ENCODE measurements around the gene EXT2. TPM values are rescaled to one million over a fixed set of nuclear protein-coding genes. Genes with fewer than 3 reads are reported as not detected.
A peak's percentile ranks its signal among the peaks of the same experiment; 100 is the strongest.

The EXT2 gene
- total RNA-seq, 3 donors from 2014 or later: 82.1 to 108 (median 96.9) TPM

DNA sequence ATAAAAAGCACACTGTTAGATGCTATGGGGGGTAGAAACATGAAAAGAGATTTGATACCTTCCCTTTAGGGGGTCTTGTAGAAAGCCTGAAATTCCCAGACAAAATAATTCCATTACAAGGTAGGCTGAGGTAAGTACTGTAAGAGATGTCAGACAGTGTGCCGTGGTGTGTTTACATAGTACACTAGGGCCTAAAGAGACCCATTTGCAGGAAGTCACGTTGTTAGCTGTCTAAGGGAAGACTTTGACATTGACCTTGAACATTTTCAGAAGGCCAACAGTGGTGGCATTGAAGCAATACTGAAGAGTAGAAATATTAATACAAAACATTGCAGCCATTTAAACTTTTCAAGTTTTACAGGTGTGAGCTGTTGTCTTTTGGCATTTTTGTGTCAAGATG lies 30.8 kb downstream of the EXT2 start:
- Histone ChIP-seq H3K4me1 (no peaks in the 10 kb centered on the region), H3K36me3 (peaks cover 4% of the 10 kb centered on the region), H3K9me3 (no peaks in the 10 kb centered on the region), H3K4me3 (no peak overlapping the region), H3K27me3 (no peaks in the 10 kb centered on the region), H3K27ac (no peak overlapping the region)
- no peak for DNase-seq (ENCODE audit: low spot score in 2 of 2)
- intact Hi-C loops (cut with DNase I; ENCODE audit: low total_unique reads): no loop called here
- TF ChIP-seq, protein P1, sequence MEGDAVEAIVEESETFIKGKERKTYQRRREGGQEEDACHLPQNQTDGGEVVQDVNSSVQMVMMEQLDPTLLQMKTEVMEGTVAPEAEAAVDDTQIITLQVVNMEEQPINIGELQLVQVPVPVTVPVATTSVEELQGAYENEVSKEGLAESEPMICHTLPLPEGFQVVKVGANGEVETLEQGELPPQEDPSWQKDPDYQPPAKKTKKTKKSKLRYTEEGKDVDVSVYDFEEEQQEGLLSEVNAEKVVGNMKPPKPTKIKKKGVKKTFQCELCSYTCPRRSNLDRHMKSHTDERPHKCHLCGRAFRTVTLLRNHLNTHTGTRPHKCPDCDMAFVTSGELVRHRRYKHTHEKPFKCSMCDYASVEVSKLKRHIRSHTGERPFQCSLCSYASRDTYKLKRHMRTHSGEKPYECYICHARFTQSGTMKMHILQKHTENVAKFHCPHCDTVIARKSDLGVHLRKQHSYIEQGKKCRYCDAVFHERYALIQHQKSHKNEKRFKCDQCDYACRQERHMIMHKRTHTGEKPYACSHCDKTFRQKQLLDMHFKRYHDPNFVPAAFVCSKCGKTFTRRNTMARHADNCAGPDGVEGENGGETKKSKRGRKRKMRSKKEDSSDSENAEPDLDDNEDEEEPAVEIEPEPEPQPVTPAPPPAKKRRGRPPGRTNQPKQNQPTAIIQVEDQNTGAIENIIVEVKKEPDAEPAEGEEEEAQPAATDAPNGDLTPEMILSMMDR (IDR thresholded peaks at IDR 0.05): no peak
- TF ChIP-seq POLR2A (IDR thresholded peaks at IDR 0.05) (no peak), POLR2AphosphoS5 (IDR thresholded peaks at IDR 0.05) (no peak)

- H3K4me1 ChIP-seq: no peaks in the 10 kb centered on the region
- TF ChIP-seq POLR2A (IDR thresholded peaks at IDR 0.05): no peak
- intact Hi-C loops (cut with DNase I; ENCODE audit: low total_unique reads): no loop called here
- H3K36me3 ChIP-seq: peaks cover 4% of the 10 kb centered on the region
- H3K27ac ChIP-seq: no peak overlapping the region
- H3K27me3 ChIP-seq: no peaks in the 10 kb centered on the region
- no peaks in the 10 kb centered on the region for H3K9me3 ChIP-seq
- H3K4me3 ChIP-seq: no peak overlapping the region
- DNase-seq (ENCODE audit: low spot score in 2 of 2): no peak
These were observed 31.7 kb downstream of the EXT2 start for GRCh38 chr11:44127130-44127529.

DNA sequence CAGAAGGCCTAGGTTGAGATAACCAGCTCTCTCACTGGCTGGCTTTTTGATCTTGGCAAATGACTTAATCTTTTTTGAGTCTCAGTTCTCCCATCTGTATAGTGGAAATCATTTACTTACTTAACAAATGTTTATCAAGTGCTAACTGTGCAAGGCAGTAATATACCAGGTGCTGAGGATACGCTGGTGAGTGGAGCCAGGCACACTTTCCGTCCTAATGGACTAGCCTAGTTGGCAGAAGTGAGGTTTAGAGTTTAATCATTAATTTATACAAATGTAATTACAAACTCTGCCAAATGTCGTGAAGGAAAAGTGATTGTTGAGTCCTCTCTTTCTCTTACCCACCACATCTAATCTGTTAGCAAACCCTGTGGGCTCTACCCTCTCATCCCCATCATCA lies 33.3 kb downstream of the EXT2 start:
- H3K9me3 ChIP-seq: no peaks in the 10 kb centered on the region
- TF ChIP-seq POLR2AphosphoS5 (IDR thresholded peaks at IDR 0.05) (no peak), POLR2A (IDR thresholded peaks at IDR 0.05) (no peak)
- TF ChIP-seq, protein P1 (IDR thresholded peaks at IDR 0.05): no peak
- H3K4me3 ChIP-seq: no peak overlapping the region
- H3K27me3 ChIP-seq: no peaks in the 10 kb centered on the region
- H3K27ac ChIP-seq: no peak overlapping the region
- H3K36me3 ChIP-seq: peaks cover 4% of the 10 kb centered on the region
- DNase-seq (ENCODE audit: low spot score in 2 of 2): no peak
- intact Hi-C loops (cut with DNase I; ENCODE audit: low total_unique reads): no loop called here
- no peaks in the 10 kb centered on the region for H3K4me1 ChIP-seq

- H3K36me3 ChIP-seq: peaks cover 4% of the 10 kb centered on the region
- intact Hi-C loops (cut with DNase I; ENCODE audit: low total_unique reads): no loop called here
- TF ChIP-seq POLR2AphosphoS5 (IDR thresholded peaks at IDR 0.05) (no peak), POLR2A (IDR thresholded peaks at IDR 0.05) (no peak)
- TF ChIP-seq, protein P1 (IDR thresholded peaks at IDR 0.05): no peak
- DNase-seq (ENCODE audit: low spot score in 2 of 2): no peak
- H3K27ac ChIP-seq: no peak overlapping the region
- H3K4me1 ChIP-seq: no peaks in the 10 kb centered on the region
- H3K4me3 ChIP-seq: no peak overlapping the region
- H3K9me3 ChIP-seq: no peaks in the 10 kb centered on the region
- no peaks in the 10 kb centered on the region for H3K27me3 ChIP-seq
These were observed 35.3 kb downstream of the EXT2 start for GRCh38 chr11:44130751-44131150.

GRCh38 chr11:44133335-44133946 lies 38.0 kb downstream of the EXT2 start:
- DNase-seq (ENCODE audit: low spot score in 2 of 2): no peak
- H3K36me3 ChIP-seq: peaks cover under 1% of the 10 kb centered on the region
- no peak overlapping the region for H3K4me3 ChIP-seq
- TF ChIP-seq, protein P1 (IDR thresholded peaks at IDR 0.05): peak in 2 of 3 donors; percentile 39 to 54
- no peak for TF ChIP-seq POLR2A (IDR thresholded peaks at IDR 0.05)
- no peaks in the 10 kb centered on the region for H3K9me3 ChIP-seq
- H3K4me1 ChIP-seq: no peaks in the 10 kb centered on the region
- intact Hi-C loops (cut with DNase I; ENCODE audit: low total_unique reads): no loop called here
- no peaks in the 10 kb centered on the region for H3K27me3 ChIP-seq
- H3K27ac ChIP-seq: no peak overlapping the region

DNA sequence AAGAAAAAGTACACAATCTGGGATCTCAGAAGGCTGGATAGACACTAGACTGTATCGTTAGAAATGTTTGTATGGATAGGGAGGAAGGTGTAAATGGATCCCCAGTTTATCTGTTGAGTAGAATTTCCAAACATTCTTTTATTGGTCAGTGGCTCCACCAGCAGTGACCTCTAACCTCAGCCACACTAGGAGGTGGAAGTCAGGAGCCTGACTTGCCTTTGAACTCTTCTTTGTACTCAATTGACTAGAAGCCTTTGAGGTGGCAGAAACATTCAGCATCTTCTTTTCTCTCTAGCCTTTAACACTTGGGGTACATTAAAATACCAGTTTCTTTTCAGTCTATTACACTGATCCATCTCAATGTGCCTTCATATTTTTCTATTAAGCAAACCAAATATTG lies 39.1 kb downstream of the EXT2 start:
- no peak for TF ChIP-seq POLR2AphosphoS5 (IDR thresholded peaks at IDR 0.05)
- TF ChIP-seq, protein P1 (IDR thresholded peaks at IDR 0.05): no peak
- TF ChIP-seq POLR2A (IDR thresholded peaks at IDR 0.05): no peak
- Histone ChIP-seq H3K36me3 (no peaks in the 10 kb centered on the region), H3K27ac (no peak overlapping the region), H3K4me3 (no peak overlapping the region), H3K9me3 (no peaks in the 10 kb centered on the region), H3K27me3 (no peaks in the 10 kb centered on the region), H3K4me1 (no peaks in the 10 kb centered on the region)
- DNase-seq (ENCODE audit: low spot score in 2 of 2): no peak
- intact Hi-C loops (cut with DNase I; ENCODE audit: low total_unique reads): no loop called here
